Heart left ventricle (tissue), 16 donors: ENCODE measurements around the gene MANBA. TPM values are rescaled to one million over a fixed set of nuclear protein-coding genes. Genes with fewer than 3 reads are reported as not detected.

Source experiments
- ATAC-seq, 4 donors: fragments of 200-7000 bp; cut with Tn5 transposase; one replicate each; pipeline ENCODE4 v1.9.1; 2020 to 2022; ENCODE audit warnings: moderate library complexity in 4 of 4, mild to moderate bottlenecking in 3 of 4, moderate number of reproducible peaks in 1 of 4
- DNase-seq, 5 donors: peaks; one replicate each; pipeline ENCODE4 v3.0.0-alpha.2; 2020
- H3K27ac ChIP-seq, 12 donors: fragments of 200-600 bp; sonication (generic) in 4 of 12; one replicate each; pipeline versions ENCODE4 v1.5.0 to v1.8.0; 2016 to 2022; ENCODE audit warnings: mild to moderate bottlenecking in 2 of 12
- H3K27me3 ChIP-seq, 9 donors: fragments of 200-600 bp; sonication (generic) in 2 of 9; one replicate each; pipeline versions ENCODE4 v1.5.1 to v1.8.0; 2016 to 2022; ENCODE audit warnings: mild to moderate bottlenecking in 3 of 9
- H3K36me3 ChIP-seq, 9 donors: fragments of 200-600 bp; sonication (generic) in 2 of 9; one replicate each; pipeline versions ENCODE4 v1.5.0 to v1.8.0; 2018 to 2022; ENCODE audit warnings: mild to moderate bottlenecking in 2 of 9
- H3K4me1 ChIP-seq, 12 donors: fragments of 200-600 bp; sonication (generic) in 4 of 12; one replicate each; pipeline versions ENCODE4 v1.5.0 to v1.8.0; 2016 to 2022; ENCODE audit warnings: mild to moderate bottlenecking in 3 of 12
- H3K4me3 ChIP-seq, 12 donors: fragments of 200-600 bp; sonication (generic) in 4 of 12; one replicate each; pipeline versions ENCODE4 v1.5.0 to v1.8.0; 2017 to 2022; ENCODE audit warnings: mild to moderate bottlenecking in 9 of 12, moderate library complexity in 4 of 12
- H3K9me3 ChIP-seq, 12 donors: fragments of 200-600 bp; sonication (generic) in 4 of 12; one replicate each; pipeline versions ENCODE4 v1.5.0 to v1.8.0; 2016 to 2022; ENCODE audit warnings: mild to moderate bottlenecking in 1 of 12
- POLR2A ChIP-seq, 2 donors: fragments of 450-650 bp; IDR thresholded peaks; one replicate each; pipeline ENCODE4 v1.6.1; 2017; ENCODE audit warnings: antibody characterized with exemption in 2 of 2, mild to moderate bottlenecking in 2 of 2, moderate library complexity in 2 of 2
- WGBS, 4 donors: extraction: QIAGEN DNeasy Blood & Tissue Kit in 2 of 4; methylation state at CpG; one replicate each; pipeline versions ENCODE4 v1.1.5 to v1.1.7; 2013 to 2018; 5-methylcytosine and 5-hydroxymethylcytosine counted together
- intact Hi-C, 10 donors: fragments of 100-400 bp; cut with DNase I; formaldehyde crosslinking; loops; one replicate each; pipeline versions ENCODE4 v1.11.1 to v1.14.2; 2022
- polyA plus RNA-seq, 2 donors: library from polyadenylated mRNA; stranded (reverse); fragments of 200-250 nt; gene quantifications; one replicate each; pipeline ENCODE4 v1.2.3, GENCODE V29; 2013
- total RNA-seq, 9 donors: library from RNA; depleted of rRNA in 2 of 9; stranded (reverse); fragments of >200 nt in 2 of 9; fragmentation: NEBNext Ultra II Directional in 3 of 9; extraction: Animal tissue kit (Norgen Biotek cat#: 25700) in 3 of 9; gene quantifications; one replicate each; pipeline versions ENCODE4 v1.1.0 to v1.2.4, GENCODE V29; 2016 to 2023
- TF ChIP-seq, protein P1 (sequence below), 12 donors: fragments of 200-600 bp; sonication (generic) in 4 of 12; IDR thresholded peaks; one replicate each; pipeline versions ENCODE4 v1.5.0 to v1.8.0; 2018 to 2022; ENCODE audit warnings: antibody characterized with exemption in 12 of 12, mild to moderate bottlenecking in 5 of 12
- donor health status: ischemic (EF 13 %, LVEDD 7.1; RV severe dilation, severe dysfunction).
- donor health status: healthy with polysubstance abuse.
- donor health status: DM: no; HTN: yes; CAD: no.
- donor health status: DM: no; HTN: no; CAD: no.
- donor health status: ischemic (EF 25% LVEDD 6.9; RV normal size, moderate dysfunction).
- donor health status: ischemic (EF 25% LVEDD 5.7; RV mildly dilated, moderate dysfunction).
- donor health status: healthy.
- donor health status: DM: yes; HTN: yes; CAD: no.
- donor health status: ischemic (EF 35%, LVEDD 5.7; RV mildly dilated, moderate dysfunction).
- donor health status: nonischemic (EF 11% LVEDD 7.7; RV severe dilation, severe dysfunction).
- donor health status: DM: yes; HTN: yes; CAD: no.
- donor health status: PGD.
- donor health status: ischemic (EF 29% LVEDD 5.4; RV normal size, mild dysfunction).
- donor health status: nonischemic (EF 23%, LVEDD 6.1; RV moderate dilation, normal function).

MANBA gene
- total and polyA plus RNA-seq, 11 donors: 6.2 to 44.0 (median 34.2) TPM

DNA sequence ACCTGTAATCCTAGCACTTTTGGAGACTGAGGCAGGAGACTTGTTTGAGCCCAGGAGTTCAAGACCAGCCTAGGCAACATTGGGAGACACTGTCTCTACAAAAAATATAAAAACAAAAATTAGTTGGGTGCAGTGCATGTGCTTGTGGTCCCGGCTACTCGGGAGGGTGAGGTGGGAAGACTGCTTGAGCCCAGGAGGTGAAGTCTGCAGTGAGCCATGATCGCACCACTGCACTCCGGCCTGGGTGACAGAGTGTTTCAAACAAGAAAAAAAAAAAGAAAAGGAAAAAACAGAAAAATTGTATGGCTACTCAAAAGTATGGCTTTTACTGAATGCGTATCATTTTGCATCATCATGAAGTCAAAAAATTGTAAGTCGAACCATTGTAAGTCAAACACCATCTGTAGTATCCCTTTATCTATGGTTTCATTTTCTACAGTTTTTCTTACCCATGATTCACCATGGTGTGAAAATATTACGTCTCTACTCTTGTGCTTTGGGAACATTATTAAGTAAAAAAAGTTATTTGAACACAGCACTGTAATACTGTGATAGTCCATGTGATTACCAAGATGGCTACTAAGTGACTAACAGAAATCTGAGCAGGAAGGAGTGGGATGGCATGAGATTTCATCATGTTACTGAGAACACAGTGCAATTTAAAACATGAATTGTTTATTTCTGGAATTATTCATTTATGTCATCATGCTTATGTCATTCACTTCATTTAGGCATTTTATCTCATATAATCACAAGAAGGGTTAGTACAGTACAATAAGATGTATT is 26.5 kb upstream of the MANBA start:
- H3K4me3 ChIP-seq: no peak overlapping the region
- WGBS, 4 donors: 94 to 98% (median 95%) methylated on average over 7 of the region's 7 CpGs
- peaks cover 0 to 14% (median 5%) of the 10 kb centered on the region in 9 donors for H3K36me3 ChIP-seq
- intact Hi-C loops: no loop called here
- TF ChIP-seq, protein P1, sequence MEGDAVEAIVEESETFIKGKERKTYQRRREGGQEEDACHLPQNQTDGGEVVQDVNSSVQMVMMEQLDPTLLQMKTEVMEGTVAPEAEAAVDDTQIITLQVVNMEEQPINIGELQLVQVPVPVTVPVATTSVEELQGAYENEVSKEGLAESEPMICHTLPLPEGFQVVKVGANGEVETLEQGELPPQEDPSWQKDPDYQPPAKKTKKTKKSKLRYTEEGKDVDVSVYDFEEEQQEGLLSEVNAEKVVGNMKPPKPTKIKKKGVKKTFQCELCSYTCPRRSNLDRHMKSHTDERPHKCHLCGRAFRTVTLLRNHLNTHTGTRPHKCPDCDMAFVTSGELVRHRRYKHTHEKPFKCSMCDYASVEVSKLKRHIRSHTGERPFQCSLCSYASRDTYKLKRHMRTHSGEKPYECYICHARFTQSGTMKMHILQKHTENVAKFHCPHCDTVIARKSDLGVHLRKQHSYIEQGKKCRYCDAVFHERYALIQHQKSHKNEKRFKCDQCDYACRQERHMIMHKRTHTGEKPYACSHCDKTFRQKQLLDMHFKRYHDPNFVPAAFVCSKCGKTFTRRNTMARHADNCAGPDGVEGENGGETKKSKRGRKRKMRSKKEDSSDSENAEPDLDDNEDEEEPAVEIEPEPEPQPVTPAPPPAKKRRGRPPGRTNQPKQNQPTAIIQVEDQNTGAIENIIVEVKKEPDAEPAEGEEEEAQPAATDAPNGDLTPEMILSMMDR (IDR thresholded peaks at IDR 0.05): no peak
- no peak for TF ChIP-seq POLR2A (IDR thresholded peaks at IDR 0.05)
- no peak overlapping the region for H3K27ac ChIP-seq
- no peaks in the 10 kb centered on the region for H3K27me3 ChIP-seq
- DNase-seq (no peak), ATAC-seq (peak in 1 of 4 donors; percentile 33)
- peaks cover 0 to 9% (median 0%) of the 10 kb centered on the region in 12 donors for H3K9me3 ChIP-seq
- peaks cover 0 to 14% (median 0%) of the 10 kb centered on the region in 12 donors for H3K4me1 ChIP-seq

DNA sequence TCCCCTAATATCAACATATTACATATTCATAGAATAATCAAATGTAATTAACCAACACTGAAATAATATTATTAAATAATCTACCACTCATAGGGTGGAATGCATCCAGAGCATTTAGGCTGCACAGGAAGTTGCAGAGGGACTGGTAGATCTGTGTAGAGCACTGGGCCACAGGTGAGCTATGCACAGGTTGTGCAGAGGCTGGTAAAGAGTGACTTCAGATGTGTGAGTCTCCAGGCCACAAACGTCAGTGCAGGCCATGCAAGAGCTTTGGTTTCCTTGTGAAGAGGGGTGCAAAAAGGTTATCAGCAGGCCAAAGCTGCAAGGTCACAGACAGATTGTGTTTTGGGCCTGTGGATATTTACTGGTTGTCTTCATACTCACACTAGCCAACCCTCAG is 25.5 kb upstream of the MANBA start:
- peaks cover 0 to 8% (median 0%) of the 10 kb centered on the region in 9 donors for H3K36me3 ChIP-seq
- intact Hi-C loops: no loop called here
- TF ChIP-seq POLR2A (IDR thresholded peaks at IDR 0.05): no peak
- TF ChIP-seq, protein P1 (IDR thresholded peaks at IDR 0.05): no peak
- no peak overlapping the region for H3K27ac ChIP-seq
- no peaks in the 10 kb centered on the region for H3K27me3 ChIP-seq
- peaks cover 0 to 9% (median 0%) of the 10 kb centered on the region in 12 donors for H3K9me3 ChIP-seq
- H3K4me3 ChIP-seq: no peak overlapping the region
- 27 to 60% (median 33%) methylated on average over 1 of the region's 1 CpG for WGBS, 4 donors
- no peak for DNase-seq
- peak in 1 of 4 donors; percentile 27 for ATAC-seq
- peaks cover 0 to 14% (median 0%) of the 10 kb centered on the region in 12 donors for H3K4me1 ChIP-seq

DNA sequence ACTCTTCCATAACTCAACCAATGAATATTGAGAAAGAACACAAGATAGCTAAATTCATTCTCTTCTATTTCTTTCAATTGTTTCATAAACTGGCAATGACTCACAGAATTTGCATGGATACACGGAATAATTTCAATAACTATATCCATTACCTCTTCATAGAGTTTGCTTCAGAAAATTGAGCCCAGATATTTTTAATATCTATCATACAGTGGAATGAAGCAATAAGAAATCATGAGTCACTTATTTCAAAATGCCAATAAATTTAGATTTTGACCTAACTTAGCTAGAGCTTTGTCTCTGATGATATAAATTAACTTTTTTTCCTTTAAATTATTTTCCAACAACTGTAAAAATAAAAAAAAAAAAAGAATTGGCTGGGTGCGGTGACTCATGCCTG is 22.2 kb upstream of the MANBA start:
- TF ChIP-seq, protein P1 (IDR thresholded peaks at IDR 0.05): no peak
- TF ChIP-seq POLR2A (IDR thresholded peaks at IDR 0.05): no peak
- Histone ChIP-seq H3K4me1 (peaks cover 0 to 4% (median 0%) of the 10 kb centered on the region in 12 donors), H3K4me3 (no peak overlapping the region), H3K27ac (no peak overlapping the region), H3K9me3 (peaks cover 0 to 5% (median 0%) of the 10 kb centered on the region in 12 donors), H3K36me3 (no peaks in the 10 kb centered on the region), H3K27me3 (no peaks in the 10 kb centered on the region)
- ATAC-seq: no peak
- DNase-seq: no peak
- WGBS, 4 donors: 88 to 93% (median 93%) methylated on average over 2 of the region's 2 CpGs
- intact Hi-C loops: no loop called here

DNA sequence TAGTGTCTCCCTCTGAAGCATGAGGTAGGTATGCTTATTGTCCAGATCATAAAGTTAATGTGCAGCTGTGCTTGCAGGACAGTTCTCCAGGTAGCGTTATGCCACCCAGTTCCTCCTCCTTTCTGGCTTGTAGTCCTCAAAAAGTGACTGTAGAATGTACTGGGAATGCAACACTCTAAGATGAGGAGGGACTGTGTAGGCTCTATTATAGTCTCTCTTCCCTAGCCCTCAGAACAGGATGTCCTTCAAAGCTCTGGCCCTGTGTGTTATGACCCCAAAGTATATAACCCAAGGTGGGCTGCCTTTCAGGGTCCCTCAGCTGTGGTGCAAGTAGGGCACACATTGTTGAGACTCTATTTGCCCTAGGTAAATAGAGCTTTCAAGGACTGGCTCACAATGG is 20.8 kb upstream of the MANBA start:
- Histone ChIP-seq H3K27me3 (no peaks in the 10 kb centered on the region), H3K4me3 (no peak overlapping the region), H3K9me3 (no peaks in the 10 kb centered on the region), H3K4me1 (peaks cover 0 to 4% (median 0%) of the 10 kb centered on the region in 12 donors), H3K36me3 (no peaks in the 10 kb centered on the region), H3K27ac (no peak overlapping the region)
- intact Hi-C loops: no loop called here
- TF ChIP-seq, protein P1 (IDR thresholded peaks at IDR 0.05): no peak
- no peak for TF ChIP-seq POLR2A (IDR thresholded peaks at IDR 0.05)
- 92 to 100% (median 97%) methylated on average over 1 of the region's 1 CpG for WGBS, 4 donors
- DNase-seq (no peak), ATAC-seq (peak in 2 of 4 donors; percentile 20 to 24)
